BE2C (cell line): ENCODE results near the gene SEL1L2.

Experiments
- DNase-seq: peaks from one replicate; pipeline ENCODE4 v3.0.0-alpha.2; 2020
- H3K27me3 ChIP-seq: fragments of 250-450 bp; sonication (Bioruptor Pico); 2 replicates; pipeline ENCODE4 v1.5.1; 2020; ENCODE audit warnings: mild to moderate bottlenecking
- H3K36me3 ChIP-seq: fragments of 250-450 bp; sonication (Bioruptor Pico); 2 replicates; pipeline ENCODE4 v1.5.1; 2020; ENCODE audit warnings: mild to moderate bottlenecking
- H3K4me1 ChIP-seq: fragments of 250-450 bp; sonication (Bioruptor Pico); 2 replicates; pipeline ENCODE4 v1.5.1; 2020
- H3K4me3 ChIP-seq: 2 replicates; pipeline ENCODE4 v1.5.1; 2011; ENCODE audit warnings: low read depth, low read length
- H3K9me3 ChIP-seq: fragments of 250-450 bp; sonication (Bioruptor Pico); 2 replicates; pipeline ENCODE4 v1.5.1; 2020
- TF ChIP-seq, protein P1 (sequence below): IDR thresholded peaks from 2 replicates; pipeline ENCODE4 v1.5.1; 2012; ENCODE audit warnings: mild to moderate bottlenecking, low read depth, low read length

Gene SEL1L2

DNA sequence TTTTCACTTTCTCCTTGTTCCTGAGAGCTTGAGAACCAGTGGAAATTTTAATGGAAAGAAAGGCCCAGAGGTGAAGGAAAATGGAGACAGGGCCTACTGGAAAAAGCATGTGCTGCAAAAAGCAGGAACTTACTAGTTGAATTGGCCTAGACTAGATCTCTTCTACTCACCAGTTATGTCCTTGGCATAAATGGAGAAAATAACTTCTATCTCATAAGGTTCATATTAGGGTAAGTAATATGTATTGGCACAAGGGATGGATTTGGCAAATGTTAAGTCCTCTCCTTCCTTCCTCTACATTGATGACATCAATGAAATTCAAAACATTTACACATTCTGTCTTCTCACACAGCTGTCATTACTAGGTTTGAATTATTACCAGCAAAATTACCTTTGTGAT is 131.5 kb downstream of the SEL1L2 start:
- Histone ChIP-seq H3K9me3 (no peaks in the 10 kb centered on the region), H3K4me1 (no peaks in the 10 kb centered on the region), H3K36me3 (no peaks in the 10 kb centered on the region), H3K4me3 (no peak overlapping the region), H3K27me3 (peaks cover 17% of the 10 kb centered on the region)
- DNase-seq, result no peak
- TF ChIP-seq, protein P1, sequence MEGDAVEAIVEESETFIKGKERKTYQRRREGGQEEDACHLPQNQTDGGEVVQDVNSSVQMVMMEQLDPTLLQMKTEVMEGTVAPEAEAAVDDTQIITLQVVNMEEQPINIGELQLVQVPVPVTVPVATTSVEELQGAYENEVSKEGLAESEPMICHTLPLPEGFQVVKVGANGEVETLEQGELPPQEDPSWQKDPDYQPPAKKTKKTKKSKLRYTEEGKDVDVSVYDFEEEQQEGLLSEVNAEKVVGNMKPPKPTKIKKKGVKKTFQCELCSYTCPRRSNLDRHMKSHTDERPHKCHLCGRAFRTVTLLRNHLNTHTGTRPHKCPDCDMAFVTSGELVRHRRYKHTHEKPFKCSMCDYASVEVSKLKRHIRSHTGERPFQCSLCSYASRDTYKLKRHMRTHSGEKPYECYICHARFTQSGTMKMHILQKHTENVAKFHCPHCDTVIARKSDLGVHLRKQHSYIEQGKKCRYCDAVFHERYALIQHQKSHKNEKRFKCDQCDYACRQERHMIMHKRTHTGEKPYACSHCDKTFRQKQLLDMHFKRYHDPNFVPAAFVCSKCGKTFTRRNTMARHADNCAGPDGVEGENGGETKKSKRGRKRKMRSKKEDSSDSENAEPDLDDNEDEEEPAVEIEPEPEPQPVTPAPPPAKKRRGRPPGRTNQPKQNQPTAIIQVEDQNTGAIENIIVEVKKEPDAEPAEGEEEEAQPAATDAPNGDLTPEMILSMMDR, result no peak

GRCh38 chr20:13858439-13858838 is 132.0 kb downstream of the SEL1L2 start:
- peaks cover 16% of the 10 kb centered on the region for H3K27me3 ChIP-seq
- DNase-seq, result no peak
- no peaks in the 10 kb centered on the region for H3K4me1 ChIP-seq
- H3K36me3 ChIP-seq, result no peaks in the 10 kb centered on the region
- no peak overlapping the region for H3K4me3 ChIP-seq
- TF ChIP-seq, protein P1, result no peak
- H3K9me3 ChIP-seq, result no peaks in the 10 kb centered on the region

DNA sequence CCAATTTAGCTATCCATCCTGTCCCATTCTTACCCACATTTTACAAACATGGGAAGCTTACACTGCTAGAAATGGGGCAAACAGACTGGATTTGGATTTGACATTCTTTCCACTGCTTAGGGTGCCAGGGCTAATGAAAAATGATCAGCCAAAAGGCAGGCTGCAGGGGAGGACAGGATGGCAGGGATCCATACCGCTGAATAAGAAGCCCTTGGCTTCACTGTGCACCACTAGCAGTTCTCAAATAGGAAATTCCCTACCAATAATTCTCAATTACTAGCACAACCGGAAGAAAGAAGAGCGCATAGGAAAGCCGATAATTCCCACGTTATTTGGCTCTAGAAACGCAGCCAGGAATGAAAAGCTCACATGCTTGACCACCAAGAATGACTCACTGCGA is 132.5 kb downstream of the SEL1L2 start:
- no peak for DNase-seq
- H3K27me3 ChIP-seq, result peaks cover 14% of the 10 kb centered on the region

GRCh38 chr20:13857304-13857703 is 133.1 kb downstream of the SEL1L2 start:
- DNase-seq, result no peak
- H3K9me3 ChIP-seq, result no peaks in the 10 kb centered on the region
- TF ChIP-seq, protein P1, result no peak

More for the DNA sequence above, 132.5 kb downstream of the SEL1L2 start:
- Histone ChIP-seq H3K4me3 (no peak overlapping the region), H3K4me1 (no peaks in the 10 kb centered on the region), H3K36me3 (no peaks in the 10 kb centered on the region), H3K9me3 (no peaks in the 10 kb centered on the region)
- TF ChIP-seq, protein P1, result no peak

DNA sequence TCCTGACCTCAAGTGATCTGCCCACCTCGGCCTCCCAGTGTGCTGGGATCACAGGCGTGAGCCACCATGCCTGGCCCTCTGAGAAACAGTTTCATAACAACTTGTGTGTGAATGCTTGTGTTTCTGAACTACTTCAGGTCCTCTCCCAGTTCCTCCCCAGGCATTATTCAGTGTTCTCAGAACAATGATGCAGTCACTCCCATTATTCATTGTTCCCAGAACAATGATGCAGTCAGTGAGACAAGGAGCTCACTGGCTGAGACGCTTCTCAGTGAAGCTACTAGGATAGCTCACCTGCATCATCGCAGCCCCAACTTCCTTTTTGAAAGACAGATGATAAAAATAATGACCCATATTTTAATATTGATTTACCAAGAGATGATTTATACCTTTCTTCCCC is 134.1 kb downstream of the SEL1L2 start:
- no peaks in the 10 kb centered on the region for H3K36me3 ChIP-seq
- no peaks in the 10 kb centered on the region for H3K4me1 ChIP-seq
- peaks cover 18% of the 10 kb centered on the region for H3K27me3 ChIP-seq
- DNase-seq, result no peak
- H3K9me3 ChIP-seq, result no peaks in the 10 kb centered on the region
- TF ChIP-seq, protein P1, result no peak
- no peak overlapping the region for H3K4me3 ChIP-seq

More at GRCh38 chr20:13857304-13857703, 133.1 kb downstream of the SEL1L2 start:
- H3K27me3 ChIP-seq, result peaks cover 18% of the 10 kb centered on the region
- H3K4me1 ChIP-seq, result no peaks in the 10 kb centered on the region
- H3K36me3 ChIP-seq, result no peaks in the 10 kb centered on the region
- no peak overlapping the region for H3K4me3 ChIP-seq

- Histone ChIP-seq H3K4me1 (no peaks in the 10 kb centered on the region), H3K27me3 (peaks cover 17% of the 10 kb centered on the region), H3K36me3 (no peaks in the 10 kb centered on the region), H3K4me3 (no peak overlapping the region), H3K9me3 (no peaks in the 10 kb centered on the region)
- DNase-seq, result no peak
- TF ChIP-seq, protein P1, result no peak
Measured at GRCh38 chr20:13855613-13856012, 134.8 kb downstream of the SEL1L2 start.
